Neural progenitor cell (in vitro differentiated cells): ENCODE results near the gene KEAP1.

Source experiments
- CTCF ChIP-seq: fragments of 200-600 bp; sonication (generic); IDR thresholded peaks from 2 replicates; pipeline ENCODE4 v1.5.1; 2017; ENCODE audit warnings: antibody characterized with exemption, mild to moderate bottlenecking
- EZH2 ChIP-seq: fragments of 200-600 bp; sonication (generic); IDR thresholded peaks from 2 replicates; pipeline ENCODE4 v1.6.1; 2017; ENCODE audit warnings: antibody characterized with exemption, mild to moderate bottlenecking, moderate library complexity
- EZH2phosphoT487 ChIP-seq: fragments of 200-600 bp; sonication (generic); IDR thresholded peaks from 2 replicates; pipeline ENCODE4 v1.6.1; 2017; ENCODE audit warnings: antibody characterized with exemption

GRCh38 chr19:10464456-10464855 is 38.7 kb downstream of the KEAP1 start:
- TF ChIP-seq CTCF (no peak), EZH2 (no peak), EZH2phosphoT487 (no peak)
